Neuronal stem cell (in vitro differentiated cells): ENCODE results near the gene GTSE1.
A peak's percentile ranks its signal among the peaks of the same experiment; 100 is the strongest.

Experiments
- DNase-seq: peaks from one replicate; pipeline ENCODE4 v3.0.0-alpha.2; 2013; ENCODE audit warnings: low spot score
- H2AFZ ChIP-seq: one replicate; pipeline ENCODE4 v1.6.1; 2013; ENCODE audit warnings: mild to moderate bottlenecking, low read length, inconsistent platforms
- H2AK5ac ChIP-seq: 2 replicates; pipeline ENCODE4 v1.6.1; 2013; ENCODE audit warnings: low read depth, mild to moderate bottlenecking, inconsistent platforms, low read length, moderate library complexity, mixed read lengths
- H2BK120ac ChIP-seq: 2 replicates; pipeline ENCODE4 v1.6.1; 2013; ENCODE audit warnings: low read depth, mild to moderate bottlenecking, inconsistent platforms, low read length, moderate library complexity, mixed read lengths
- H2BK12ac ChIP-seq: one replicate; pipeline ENCODE4 v1.6.1; 2013; ENCODE audit warnings: low read length, inconsistent platforms
- H2BK15ac ChIP-seq: 2 replicates; pipeline ENCODE4 v1.6.1; 2013; ENCODE audit warnings: mild to moderate bottlenecking, low read length, inconsistent platforms, mixed read lengths
- H2BK5ac ChIP-seq: one replicate; pipeline ENCODE4 v1.6.1; 2013; ENCODE audit warnings: inconsistent platforms, mild to moderate bottlenecking, low read length, moderate library complexity
- H3K14ac ChIP-seq: one replicate; pipeline ENCODE4 v1.6.1; 2013; ENCODE audit warnings: low read length, inconsistent platforms
- H3K18ac ChIP-seq: 2 replicates; pipeline ENCODE4 v1.6.1; 2013; ENCODE audit warnings: low read length, inconsistent platforms
- H3K23ac ChIP-seq: 2 replicates; pipeline ENCODE4 v1.6.1; 2013; ENCODE audit warnings: low read depth, mild to moderate bottlenecking, mixed read lengths, low read length, inconsistent platforms; ENCODE audit not compliant: poor library complexity
- H3K27ac ChIP-seq: replicated peaks from 3 replicates; pipeline ENCODE4 v1.5.1; 2013; ENCODE audit warnings: low read length, inconsistent platforms
- H3K27me3 ChIP-seq, 3 experiments: 2 replicates each; pipeline ENCODE4 v1.6.1; 2013; ENCODE audit warnings: low read length in 3 of 3, mild to moderate bottlenecking in 2 of 3, inconsistent platforms in 1 of 3, low read depth in 1 of 3, mixed read lengths in 1 of 3, moderate library complexity in 1 of 3; ENCODE audit not compliant: control insufficient read depth in 3 of 3, insufficient read depth in 3 of 3
- H3K36me3 ChIP-seq, 2 donors: replicated peaks in 1 of 2; 2 replicates each; pipeline ENCODE4 v1.6.1; 2013; ENCODE audit warnings: low read length in 2 of 2; ENCODE audit not compliant: control insufficient read depth in 2 of 2, insufficient read depth in 2 of 2
- H3K4ac ChIP-seq: 2 replicates; pipeline ENCODE4 v1.6.1; 2013; ENCODE audit warnings: inconsistent platforms, mild to moderate bottlenecking, low read length, moderate library complexity
- H3K4me1 ChIP-seq, 2 donors: 1 replicate in 1 of 2; 2 replicates in 1 of 2; pipeline ENCODE4 v1.6.1; 2013; ENCODE audit warnings: low read length in 2 of 2, low read depth in 1 of 2; ENCODE audit not compliant: control insufficient read depth in 2 of 2, insufficient read depth in 1 of 2
- H3K4me2 ChIP-seq: one replicate; pipeline ENCODE4 v1.6.1; 2013; ENCODE audit warnings: mild to moderate bottlenecking, low read length, inconsistent platforms; ENCODE audit not compliant: insufficient read depth, poor library complexity, severe bottlenecking
- H3K4me3 ChIP-seq, 2 donors: 2 replicates each; pipeline ENCODE4 v1.5.1; 2013; ENCODE audit warnings: low read length in 2 of 2, mild to moderate bottlenecking in 2 of 2, inconsistent platforms in 1 of 2, moderate library complexity in 1 of 2
- H3K79me1 ChIP-seq: one replicate; pipeline ENCODE4 v1.6.1; 2013; ENCODE audit warnings: low read depth, mild to moderate bottlenecking, inconsistent platforms, low read length, moderate library complexity
- H3K9ac ChIP-seq: one replicate; pipeline ENCODE4 v1.6.1; 2013; ENCODE audit warnings: mild to moderate bottlenecking, low read depth, low read length, inconsistent platforms; ENCODE audit not compliant: poor library complexity
- H3K9me3 ChIP-seq, 2 donors: replicated peaks in 1 of 2; 2 replicates each; pipeline versions ENCODE3 to v1.6.1; 2013; ENCODE audit warnings: low read length in 2 of 2, mild to moderate bottlenecking in 2 of 2, inconsistent platforms in 1 of 2, low read depth in 1 of 2, mixed read lengths in 1 of 2, moderate library complexity in 1 of 2; ENCODE audit not compliant: control insufficient read depth in 2 of 2, insufficient read depth in 1 of 2
- H4K8ac ChIP-seq: one replicate; pipeline ENCODE4 v1.6.1; 2013; ENCODE audit warnings: low read depth, mild to moderate bottlenecking, inconsistent platforms, low read length, moderate library complexity
- H4K91ac ChIP-seq: one replicate; pipeline ENCODE4 v1.6.1; 2013; ENCODE audit warnings: low read length, low read depth, mild to moderate bottlenecking, inconsistent platforms; ENCODE audit not compliant: poor library complexity
- WGBS, 2 donors: extraction: QIAGEN DNeasy Blood & Tissue Kit; methylation state at CpG; one replicate each; pipeline ENCODE4 v1.1.7; 2013; ENCODE audit warnings: missing lambda C conversion rate in 2 of 2, mixed read lengths in 1 of 2; ENCODE audit not compliant: insufficient read length in 2 of 2, insufficient replicate concordance in 1 of 2; ENCODE audit errors: extremely low coverage in 2 of 2; 5-methylcytosine and 5-hydroxymethylcytosine counted together

Gene GTSE1

GRCh38 chr22:46368871-46369715 is 72.4 kb downstream of the GTSE1 start:
- peaks cover 2 to 21% of the 10 kb centered on the region in 2 donors for H3K36me3 ChIP-seq
- H3K9ac ChIP-seq, result peak overlapping the region; percentile 44
- no peaks in the 10 kb centered on the region for H3K9me3 ChIP-seq
- WGBS, 2 donors, result no CpG with 5 or more reads among the region's 31 CpGs
- peak overlapping the region; percentile 90 for H3K18ac ChIP-seq
- H4K91ac ChIP-seq, result peak overlapping the region; percentile 53
- peak overlapping the region; percentile 65 for H3K23ac ChIP-seq
- H3K27me3 ChIP-seq, result peaks cover 0 to 2% (median 0%) of the 10 kb centered on the region in 3 experiments
- no peak for DNase-seq
- H2AFZ ChIP-seq, result no peak overlapping the region
- H3K4me1 ChIP-seq, result peaks cover 0 to 6% of the 10 kb centered on the region in 2 donors
- H3K4ac ChIP-seq, result no peak overlapping the region
- peak overlapping the region; percentile 96 for H2AK5ac ChIP-seq
- peaks cover 2% of the 10 kb centered on the region for H3K79me1 ChIP-seq
- H2BK12ac ChIP-seq, result peak overlapping the region; percentile 58
- H3K4me3 ChIP-seq, result no peak overlapping the region
- no peak overlapping the region for H2BK5ac ChIP-seq
- peak overlapping the region; percentile 56 for H3K14ac ChIP-seq
- H4K8ac ChIP-seq, result peak overlapping the region; percentile 65
- no peak overlapping the region for H3K27ac ChIP-seq
- H2BK15ac ChIP-seq, result peak overlapping the region; percentile 67
- no peak overlapping the region for H2BK120ac ChIP-seq
- H3K4me2 ChIP-seq, result no peak overlapping the region

GRCh38 chr22:46369716-46370583 is 73.3 kb downstream of the GTSE1 start:
- Histone ChIP-seq H4K91ac (peak overlapping the region; percentile 53), H3K14ac (peak overlapping the region; percentile 71), H3K4me1 (peaks cover 0 to 6% of the 10 kb centered on the region in 2 donors)

GRCh38 chr22:46370584-46371291 is 74.1 kb downstream of the GTSE1 start:
- peak overlapping the region; percentile 47 for H3K9ac ChIP-seq
- H3K4me3 ChIP-seq, result no peak overlapping the region
- H3K36me3 ChIP-seq, result peaks cover 0 to 24% of the 10 kb centered on the region in 2 donors
- H3K23ac ChIP-seq, result no peak overlapping the region
- peaks cover 3 to 6% of the 10 kb centered on the region in 2 donors for H3K9me3 ChIP-seq
- H2AK5ac ChIP-seq, result no peak overlapping the region
- H3K79me1 ChIP-seq, result peaks cover 2% of the 10 kb centered on the region
- no peak overlapping the region for H2BK120ac ChIP-seq
- H2BK5ac ChIP-seq, result no peak overlapping the region
- peaks cover 0 to 2% (median 0%) of the 10 kb centered on the region in 3 experiments for H3K27me3 ChIP-seq
- no peak overlapping the region for H3K14ac ChIP-seq
- H2BK15ac ChIP-seq, result no peak overlapping the region
- peak overlapping the region; percentile 5 for H3K18ac ChIP-seq
- H3K4ac ChIP-seq, result no peak overlapping the region
- no peak overlapping the region for H2AFZ ChIP-seq
- no peak overlapping the region for H4K8ac ChIP-seq
- WGBS, 2 donors, result no CpG with 5 or more reads among the region's 15 CpGs
- peaks cover 0 to 6% of the 10 kb centered on the region in 2 donors for H3K4me1 ChIP-seq
- no peak overlapping the region for H4K91ac ChIP-seq
- no peak overlapping the region for H3K27ac ChIP-seq
- H2BK12ac ChIP-seq, result no peak overlapping the region
- no peak for DNase-seq
- no peak overlapping the region for H3K4me2 ChIP-seq

More at GRCh38 chr22:46369716-46370583, 73.3 kb downstream of the GTSE1 start:
- H3K27ac ChIP-seq, result no peak overlapping the region
- H3K79me1 ChIP-seq, result peaks cover 2% of the 10 kb centered on the region
- no peak overlapping the region for H3K4ac ChIP-seq
- peaks cover 0 to 2% of the 10 kb centered on the region in 2 donors for H3K9me3 ChIP-seq
- H2BK120ac ChIP-seq, result no peak overlapping the region
- H3K27me3 ChIP-seq, result peaks cover 0 to 2% (median 0%) of the 10 kb centered on the region in 3 experiments
- no peak overlapping the region for H4K8ac ChIP-seq
- peak overlapping the region in 1 of 2 donors; percentile 4 for H3K4me3 ChIP-seq
- peak overlapping the region; percentile 78 for H2AK5ac ChIP-seq
- no peak for DNase-seq
- H3K23ac ChIP-seq, result peak overlapping the region; percentile 8
- H3K18ac ChIP-seq, result no peak overlapping the region
- H2BK12ac ChIP-seq, result no peak overlapping the region
- H3K9ac ChIP-seq, result peak overlapping the region; percentile 47
- WGBS, 2 donors, result no CpG with 5 or more reads among the region's 25 CpGs
- H3K36me3 ChIP-seq, result peaks cover 2 to 22% of the 10 kb centered on the region in 2 donors
- H2AFZ ChIP-seq, result no peak overlapping the region
- H2BK15ac ChIP-seq, result peak overlapping the region; percentile 67
- H3K4me2 ChIP-seq, result no peak overlapping the region
- H2BK5ac ChIP-seq, result no peak overlapping the region
